Brain pericyte (primary cell): Measurements from ENCODE around the gene PTPN14.
"Not testable (repeated sequence)": the region's sequence is repeated elsewhere in the genome, so short reads cannot be mapped to it uniquely, and the experiment has no call there.

Experiments used
- DNase-seq: peaks from one replicate; pipeline ENCODE4 v3.0.0-alpha.2; 2012; ENCODE audit warnings: low read depth, low spot score

PTPN14 gene

DNA sequence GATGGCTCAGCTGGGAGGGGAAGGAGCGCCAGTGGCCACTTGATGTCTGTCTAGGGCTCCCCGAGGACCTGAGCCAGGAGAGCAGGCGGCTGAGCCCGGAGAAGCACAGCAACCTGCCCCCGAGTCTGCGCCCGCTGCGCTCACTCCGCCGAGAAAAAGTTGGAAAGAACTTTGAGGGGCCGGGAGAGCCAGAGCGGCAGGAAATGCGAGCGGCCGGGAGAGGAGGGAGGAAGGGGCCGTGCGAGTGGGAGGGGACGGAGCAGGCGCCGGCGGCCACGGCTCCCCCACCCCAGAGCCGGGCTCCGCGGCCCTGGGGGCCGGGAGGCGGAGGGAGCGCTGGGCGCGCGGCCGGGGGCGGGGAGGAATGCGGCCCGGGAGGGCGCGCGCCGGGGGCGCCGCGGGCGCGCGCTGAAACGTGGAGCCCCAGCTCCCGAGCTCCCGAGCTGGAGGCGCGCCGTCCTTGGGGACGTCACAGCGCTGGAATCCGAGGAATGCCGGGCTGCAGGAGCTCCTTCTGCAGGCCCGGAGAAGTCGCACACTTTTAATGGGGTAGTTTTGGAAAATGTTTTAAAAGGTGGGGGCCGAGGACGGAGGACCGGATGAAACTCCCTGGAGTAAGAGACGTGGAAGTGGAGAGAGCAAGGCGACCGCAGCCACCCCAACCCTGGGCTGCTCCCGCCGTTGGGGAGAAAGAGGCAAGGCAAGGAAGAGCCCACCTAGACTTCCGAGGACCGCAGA lies at the start of gene PTPN14:
Gene PTPN14, minus strand, starts transcription at position 167 of the 738 bp plus-strand sequence. CDS start 86,799 bp downstream, outside the sequence.
- peak; percentile 58 for DNase-seq

DNA sequence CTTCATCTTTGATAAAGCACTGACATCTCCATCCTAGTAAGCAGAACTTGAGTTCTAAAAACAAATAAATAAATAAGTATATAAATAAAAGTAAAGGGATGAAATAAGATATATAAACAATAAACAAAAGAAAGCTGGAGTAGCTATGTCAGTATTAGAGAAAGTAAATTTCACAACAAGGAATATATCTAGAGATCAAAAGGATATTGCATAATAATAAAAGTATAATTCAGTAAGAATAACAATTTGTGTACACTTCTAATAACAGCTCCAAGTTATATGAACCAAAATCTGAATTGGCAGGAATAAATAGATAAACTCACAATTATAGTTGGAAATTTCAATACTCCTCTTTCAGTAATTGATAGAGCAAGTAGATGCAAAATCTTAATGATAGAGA lies 41.8 kb upstream of the PTPN14 start:
- no peak for DNase-seq

DNA sequence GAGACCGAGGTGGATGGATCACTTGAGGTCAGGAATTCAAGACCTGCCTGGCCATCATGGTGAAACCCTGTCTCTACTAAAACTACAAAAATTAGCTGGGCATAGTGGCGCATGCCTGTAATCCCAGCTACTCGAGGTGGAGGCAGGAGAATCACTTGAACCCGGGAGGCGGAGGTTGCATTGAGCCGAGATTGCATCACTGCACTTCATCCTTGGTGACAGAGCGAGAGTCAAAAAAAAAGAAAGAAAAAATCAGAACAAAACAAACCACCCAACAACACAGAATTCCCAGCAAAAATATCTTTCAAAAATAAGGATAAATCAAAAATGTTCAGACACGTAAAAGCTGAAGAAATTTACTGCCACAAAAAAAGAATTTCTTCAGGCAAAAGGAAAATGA lies 40.5 kb upstream of the PTPN14 start:
- DNase-seq, result not testable (repeated sequence)

DNA sequence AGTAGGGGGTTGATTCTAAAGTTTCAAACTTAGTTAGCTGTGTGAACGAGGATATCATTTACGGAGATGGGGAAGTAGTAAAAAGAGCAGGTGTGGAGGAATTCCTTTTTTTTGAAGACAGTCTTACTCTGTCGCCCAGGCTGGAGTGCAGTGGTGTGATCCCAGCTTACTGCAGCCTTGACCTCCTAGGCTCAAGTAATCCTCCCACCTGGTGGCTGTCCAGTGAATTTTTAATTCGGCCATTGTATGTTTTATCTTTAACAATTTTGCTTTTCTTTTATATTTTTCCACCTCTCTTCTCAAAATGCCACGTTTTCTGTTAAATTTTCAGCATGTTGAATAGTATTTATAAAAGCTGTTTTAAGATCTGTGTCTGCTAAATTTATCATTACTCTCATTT lies 39.3 kb upstream of the PTPN14 start:
- no peak for DNase-seq

DNA sequence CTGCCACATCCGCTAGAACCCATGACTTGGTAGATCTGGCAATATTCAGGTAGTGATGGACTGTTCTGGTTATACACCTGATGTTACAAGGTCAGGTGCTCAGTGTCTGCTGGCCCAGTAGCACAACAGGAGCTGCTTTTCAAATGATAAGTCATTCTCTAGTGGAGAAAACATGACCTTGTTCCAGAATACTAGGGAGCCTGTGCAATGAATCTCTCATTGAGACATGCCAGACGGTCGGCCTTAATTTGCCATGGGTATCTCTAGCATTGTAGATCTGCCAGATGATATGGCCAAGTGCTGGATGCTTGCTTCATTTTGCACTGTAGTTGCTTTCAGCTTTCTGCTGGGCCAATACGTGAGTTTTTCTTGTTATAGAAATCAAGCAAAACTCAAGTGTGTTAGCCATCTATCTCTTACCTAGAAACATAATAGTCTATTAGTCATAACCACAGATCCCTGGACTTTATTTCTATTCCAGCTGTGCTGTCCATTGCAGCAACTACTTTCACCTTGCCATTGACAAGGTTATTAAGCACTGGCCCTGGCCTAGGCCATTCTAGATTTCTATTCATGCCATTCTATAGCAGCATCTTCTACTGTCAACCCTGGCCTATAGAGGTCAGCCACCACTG lies 37.7 kb upstream of the PTPN14 start:
- DNase-seq, result no peak

DNA sequence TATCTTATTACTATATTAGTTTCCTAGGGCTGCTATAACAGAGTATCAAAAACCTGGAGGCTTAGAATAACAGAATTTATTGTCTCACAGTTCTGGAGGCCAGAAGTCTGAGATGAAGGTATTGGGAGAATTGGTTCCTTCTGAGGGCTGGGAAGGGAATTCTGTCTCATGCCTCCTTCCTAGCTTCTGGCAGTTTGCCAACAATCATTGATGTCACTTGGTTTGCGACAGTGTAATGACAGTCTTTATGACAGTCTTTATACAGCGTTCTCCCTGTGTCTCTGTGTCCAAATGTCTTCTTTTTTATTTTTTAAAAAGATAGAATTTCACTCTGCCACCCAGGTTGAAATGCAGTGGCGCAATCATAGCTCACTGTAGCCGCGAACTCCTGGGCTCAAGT lies 35.8 kb upstream of the PTPN14 start:
- DNase-seq, result no peak

DNA sequence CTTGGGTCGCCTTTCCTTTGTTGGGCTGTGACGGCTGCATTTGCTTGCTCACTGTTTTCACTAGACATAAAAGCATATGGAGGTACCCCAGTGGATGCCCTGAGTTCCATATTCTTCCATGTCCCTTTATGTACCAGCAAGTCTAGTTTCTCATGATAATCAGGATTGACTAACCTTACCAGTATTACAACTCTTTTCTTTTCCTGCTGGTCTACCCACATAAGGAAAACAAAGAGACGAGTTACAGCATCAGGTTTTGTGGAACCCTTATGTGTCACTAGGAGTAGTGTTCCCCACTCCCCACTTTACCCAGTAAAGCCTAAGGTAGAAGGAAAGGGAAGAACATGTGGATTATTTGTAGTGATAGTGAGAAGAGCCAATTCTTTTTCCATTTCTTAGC lies 35.2 kb upstream of the PTPN14 start:
- DNase-seq, result no peak

- DNase-seq, result no peak
Observed at GRCh38 chr1:214584805-214585766, 33.7 kb upstream of the PTPN14 start.

- no peak for DNase-seq
Observed at GRCh38 chr1:214583824-214584554, 32.6 kb upstream of the PTPN14 start.

DNA sequence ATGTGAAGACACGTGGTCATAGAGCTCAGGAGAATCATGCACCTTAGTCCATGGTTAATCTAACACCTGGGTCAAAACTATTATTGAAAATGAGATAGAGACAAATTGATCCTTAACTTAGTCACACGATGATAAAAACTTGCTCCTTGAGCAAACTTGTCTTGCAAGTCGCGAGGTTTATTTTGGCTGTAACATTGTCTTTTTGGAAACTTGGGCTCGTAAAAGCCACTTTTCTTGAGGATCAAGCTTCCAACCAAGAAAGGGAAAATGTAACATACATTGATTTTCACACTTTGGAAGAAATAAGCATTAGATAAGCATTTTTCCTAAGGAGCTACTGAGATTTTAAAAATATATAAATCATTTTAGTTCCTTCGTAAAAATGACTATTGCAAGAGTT lies 31.7 kb upstream of the PTPN14 start:
- no peak for DNase-seq

GRCh38 chr1:214582289-214582891 lies 31.0 kb upstream of the PTPN14 start:
- no peak for DNase-seq

GRCh38 chr1:214581785-214582184 lies 30.4 kb upstream of the PTPN14 start:
- no peak for DNase-seq

- DNase-seq, result no peak
Observed at GRCh38 chr1:214579183-214579582, 27.8 kb upstream of the PTPN14 start.

- DNase-seq, result not testable (repeated sequence)
Observed at GRCh38 chr1:214576120-214576519, 24.7 kb upstream of the PTPN14 start.

- no peak for DNase-seq
Observed at GRCh38 chr1:214574598-214575411, 23.4 kb upstream of the PTPN14 start.

GRCh38 chr1:214573386-214574318 lies 22.2 kb upstream of the PTPN14 start:
- DNase-seq, result no peak

- DNase-seq, result no peak
Observed at GRCh38 chr1:214571281-214571680, 19.9 kb upstream of the PTPN14 start.

DNA sequence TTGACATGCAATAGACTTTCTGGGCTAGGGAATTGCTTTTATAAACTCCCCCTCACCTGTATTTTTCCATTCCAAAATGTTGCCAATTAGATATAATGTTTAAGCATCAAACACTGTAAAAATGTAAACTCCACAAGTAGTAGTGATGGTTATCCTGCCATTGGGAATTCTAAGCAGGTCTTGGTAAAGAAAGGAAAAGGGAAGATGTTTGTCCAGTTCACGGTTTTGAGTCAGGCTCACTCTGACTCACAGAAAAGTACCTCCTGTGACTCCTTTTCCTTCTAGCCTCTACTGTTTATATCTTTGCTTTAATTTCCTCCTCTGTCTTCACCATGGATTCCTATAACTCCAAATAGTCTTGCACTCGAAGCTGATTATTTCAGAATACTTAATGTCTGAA lies 19.0 kb upstream of the PTPN14 start:
- DNase-seq, result no peak

DNA sequence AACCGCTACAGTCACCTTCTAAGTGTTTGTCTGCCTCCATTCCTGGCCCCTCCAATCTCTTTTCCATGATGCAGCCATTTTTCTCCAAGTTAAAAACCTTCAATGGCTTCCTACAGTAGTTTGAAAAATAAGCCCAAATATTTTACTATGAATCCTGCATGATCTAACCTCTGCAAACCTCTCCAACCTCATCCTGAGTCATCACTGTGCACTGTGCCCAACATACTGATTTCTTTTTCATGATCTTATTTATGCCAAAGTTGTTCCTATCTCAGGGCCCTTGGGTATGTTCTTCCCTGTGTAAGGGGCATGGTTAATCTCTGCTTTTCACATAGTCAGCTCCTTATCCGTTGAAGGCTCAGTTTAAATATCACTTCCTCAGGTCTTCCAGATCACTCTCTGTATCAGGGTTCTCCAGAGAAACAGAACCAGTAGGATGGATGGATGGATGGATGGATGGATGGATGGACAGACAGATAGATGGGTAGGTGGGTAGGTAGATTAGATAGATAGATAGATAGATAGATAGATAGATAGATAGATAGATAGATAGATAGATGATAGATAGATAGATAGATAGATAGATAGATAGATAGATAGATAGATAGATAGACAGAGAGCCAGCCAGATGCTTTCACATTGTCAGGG lies 18.1 kb upstream of the PTPN14 start:
- no peak for DNase-seq
